ENCODE results near the gene RNASE8.

RNASE8 gene

DNA sequence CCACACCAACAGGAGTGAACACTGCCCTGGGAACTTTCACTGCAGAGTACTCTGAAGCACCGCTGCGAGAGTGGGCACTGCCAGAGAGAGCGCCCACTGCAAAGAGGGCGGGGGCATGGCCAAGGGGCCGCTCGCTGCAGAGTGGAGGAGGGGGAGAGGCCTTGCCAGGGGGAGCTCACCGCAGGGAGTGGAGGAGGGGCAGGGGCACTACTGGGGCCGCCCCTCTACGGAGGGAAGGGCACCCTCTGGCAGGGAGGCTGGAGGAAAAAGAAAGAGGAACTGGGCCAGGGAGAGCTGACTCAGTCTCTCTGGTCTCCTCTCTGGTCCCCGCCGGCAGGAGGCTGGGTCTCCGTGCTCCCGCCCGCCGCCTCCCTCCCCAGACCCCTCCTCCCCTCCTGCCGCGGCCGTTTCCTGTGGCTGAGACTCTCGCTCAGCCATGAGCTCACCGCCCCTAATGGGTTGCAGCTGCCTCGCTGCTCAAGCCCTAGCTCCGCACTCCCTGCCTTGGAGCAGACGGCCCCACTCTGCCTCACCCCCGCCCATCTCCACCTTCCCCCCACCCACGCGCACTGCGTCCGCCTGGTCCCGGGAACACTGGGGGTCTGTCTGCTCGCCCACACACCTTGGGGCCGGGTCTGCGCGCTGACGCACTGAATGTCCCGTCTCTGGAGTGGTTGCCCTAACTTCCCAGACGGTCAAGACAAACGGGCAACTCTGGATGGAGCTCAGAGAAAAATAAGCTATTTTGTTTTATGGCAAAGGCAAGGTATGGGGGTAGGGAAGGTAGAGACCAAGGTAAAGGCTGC lies 13.8 kb downstream of the RNASE8 start:
- peak overlapping the region; percentile 78 for H3K4me3 ChIP-seq (ENCODE audit: low read length)
- no peak for TF ChIP-seq CTCF (conservative IDR thresholded peaks at IDR 0.05; ENCODE audit: low read depth, low read length)
- DNase-seq (ENCODE audit: low read depth): no peak

GRCh38 chr14:21072031-21072473 lies 14.4 kb downstream of the RNASE8 start:
- H3K4me3 ChIP-seq (ENCODE audit: low read length): peak overlapping the region; percentile 78
- DNase-seq (ENCODE audit: low read depth): no peak
- TF ChIP-seq CTCF (conservative IDR thresholded peaks at IDR 0.05; ENCODE audit: low read depth, low read length): no peak

DNA sequence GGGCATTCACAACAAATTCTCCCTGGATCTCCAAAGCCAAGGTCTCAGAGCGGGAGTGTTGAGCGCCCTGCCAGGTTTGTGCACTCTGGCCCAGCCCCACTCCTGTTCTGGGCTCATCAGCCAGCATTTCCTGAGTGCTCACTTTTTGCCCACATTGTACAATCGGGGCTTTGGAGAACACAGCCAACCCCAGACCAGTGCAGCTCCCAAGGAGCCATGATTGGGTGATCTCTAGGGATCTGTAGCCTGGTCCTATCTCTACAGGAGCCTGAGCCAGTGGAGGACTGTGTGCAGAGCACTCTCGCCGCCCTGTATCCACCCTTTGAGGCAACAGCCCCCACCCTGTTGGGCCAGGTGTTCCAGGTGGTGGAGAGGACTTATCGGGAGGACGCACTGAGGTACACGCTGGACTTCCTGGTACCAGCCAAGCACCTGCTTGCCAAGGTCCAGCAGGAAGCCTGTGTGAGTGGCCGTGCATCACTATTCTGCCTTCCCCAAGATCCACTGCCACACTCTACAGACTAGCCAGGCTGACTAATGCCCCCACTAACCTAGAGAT lies 15.2 kb downstream of the RNASE8 start:
- TF ChIP-seq CTCF (conservative IDR thresholded peaks at IDR 0.05; ENCODE audit: low read depth, low read length): no peak
- no peak overlapping the region for H3K4me3 ChIP-seq (ENCODE audit: low read length)
- no peak for DNase-seq (ENCODE audit: low read depth)

- H3K4me3 ChIP-seq (ENCODE audit: low read length): no peak overlapping the region
- no peak for DNase-seq (ENCODE audit: low read depth)
- no peak for TF ChIP-seq CTCF (conservative IDR thresholded peaks at IDR 0.05; ENCODE audit: low read depth, low read length)
Measured at GRCh38 chr14:21073921-21074320, 16.3 kb downstream of the RNASE8 start.

GRCh38 chr14:21074398-21075272 lies 17.0 kb downstream of the RNASE8 start:
- H3K4me3 ChIP-seq (ENCODE audit: low read length): no peak overlapping the region
- no peak for TF ChIP-seq CTCF (conservative IDR thresholded peaks at IDR 0.05; ENCODE audit: low read depth, low read length)
- no peak for DNase-seq (ENCODE audit: low read depth)

DNA sequence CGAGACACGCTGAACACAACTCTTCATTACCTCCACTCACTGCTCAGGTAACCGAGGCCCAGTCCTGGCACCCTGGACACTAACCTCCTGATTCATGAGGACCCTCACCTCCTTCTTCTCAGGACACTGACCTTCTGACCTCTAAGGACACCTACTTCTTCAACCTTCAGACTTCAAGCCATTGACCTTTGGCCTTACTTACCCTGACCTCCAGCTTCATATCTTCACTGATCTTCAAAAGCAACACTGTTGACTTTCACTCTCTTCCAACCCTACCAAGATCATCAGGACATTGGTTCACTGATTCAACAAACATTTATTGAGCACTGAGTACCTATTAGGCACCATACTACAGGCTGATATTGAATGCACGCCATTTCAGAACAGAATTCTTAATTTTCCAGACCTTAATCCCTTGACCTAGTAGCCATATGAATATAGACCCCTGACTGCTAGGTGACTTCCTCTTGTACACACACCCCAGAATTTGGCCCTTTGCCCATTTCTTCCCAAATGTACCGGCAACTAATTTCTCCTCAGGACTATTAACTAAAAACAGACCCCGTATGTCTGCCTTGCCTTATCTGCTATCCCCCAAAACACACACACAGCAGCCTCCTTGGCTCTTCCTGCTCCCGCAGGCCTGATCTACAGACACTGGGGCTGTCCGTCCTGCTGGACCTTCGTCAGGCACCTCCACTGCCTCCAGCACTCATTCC lies 18.3 kb downstream of the RNASE8 start:
- no peak for DNase-seq (ENCODE audit: low read depth)
- no peak overlapping the region for H3K4me3 ChIP-seq (ENCODE audit: low read length)
- TF ChIP-seq CTCF (conservative IDR thresholded peaks at IDR 0.05; ENCODE audit: low read depth, low read length): no peak
